HepG2 (cell line): ENCODE results near the gene SLC9A9. TPM values are rescaled to one million over a fixed set of nuclear protein-coding genes. Genes with fewer than 3 reads are reported as not detected.

ENCODE experiments used
- ATAC-seq: fragments of 200-7000 bp; cut with Tn5 transposase; 3 replicates; pipeline ENCODE4 v1.9.1; 2020; ENCODE audit warnings: mild to moderate bottlenecking, moderate library complexity
- BruUV-seq: library from RNA; stranded (reverse); fragments of 400-500 nt; replicated peaks from 2 replicates; lab custom pipeline; 2021; lab: Mats Ljungman, UMichigan
- CTCF ChIA-PET: fragments of 300-600 bp; formaldehyde crosslinking; extraction: SDS; loops from one replicate; lab custom pipeline; 2021; ENCODE audit warnings: low total read pairs, inconsistent platforms, low intra/inter-chr PET ratio; lab: Yijun Ruan, JAX
- POLR2A ChIA-PET: fragments of 350-600 bp; sonication (Branson Sonifier 250); formaldehyde crosslinking; loops from one replicate; lab custom pipeline; 2020; ENCODE audit warnings: antibody characterized with exemption, inconsistent platforms; lab: Yijun Ruan, JAX
- DNase-seq: peaks from one replicate; pipeline ENCODE4 v3.0.0-alpha.2; 2015; ENCODE audit warnings: low spot score
- FAIRE-seq: peaks from 3 replicates; lab custom pipeline; 2011; peaks lifted over from hg19 to GRCh38; lab: Jason Lieb, UNC
- H2AFZ ChIP-seq: one replicate; pipeline ENCODE4 v1.6.1; 2011; ENCODE audit warnings: low read length, inconsistent platforms
- H3K27ac ChIP-seq: fragments of 300-600 bp; 3 replicates; pipeline ENCODE4 v1.8.0; 2011; ENCODE audit warnings: mixed run types, mild to moderate bottlenecking, mixed read lengths, low read length, inconsistent platforms; ENCODE audit not compliant: insufficient read depth; ENCODE audit errors: extremely low read length
- H3K27me3 ChIP-seq, 2 experiments: fragments of 200-600 bp in 1 of 2; 2 replicates in 1 of 2; 3 replicates in 1 of 2; pipeline versions ENCODE4 v1.6.0 to v1.8.0; 2011; ENCODE audit warnings: low read length in 2 of 2, mild to moderate bottlenecking in 2 of 2, moderate library complexity in 2 of 2, inconsistent platforms in 1 of 2; ENCODE audit not compliant: insufficient read depth in 2 of 2, control insufficient read depth in 1 of 2
- H3K36me3 ChIP-seq, 2 experiments: fragments of 200-600 bp in 1 of 2; replicated peaks in 1 of 2; 2 replicates in 1 of 2; 3 replicates in 1 of 2; pipeline versions ENCODE4 v1.5.1 to v1.8.0; 2011; ENCODE audit warnings: low read length in 2 of 2, inconsistent platforms in 1 of 2; ENCODE audit not compliant: insufficient read depth in 2 of 2, control insufficient read depth in 1 of 2
- H3K4me1 ChIP-seq: 2 replicates; pipeline ENCODE4 v1.5.1; 2012; ENCODE audit warnings: low read length, inconsistent platforms; ENCODE audit not compliant: insufficient read depth
- H3K4me2 ChIP-seq: 2 replicates; pipeline ENCODE4 v1.6.0; 2011; ENCODE audit warnings: low read depth, low read length, inconsistent platforms
- H3K4me3 ChIP-seq, 3 experiments: fragments of 200-600 bp in 1 of 3; sonication (generic), shearing (Covaris generic) in 1 of 3; replicated peaks in 1 of 3; 2 replicates each; pipeline ENCODE4 v1.5.1; 2011 to 2016; ENCODE audit warnings: low read length in 3 of 3, inconsistent platforms in 2 of 3, low read depth in 2 of 3, mild to moderate bottlenecking in 2 of 3, control low read depth in 1 of 3, mixed read lengths in 1 of 3; ENCODE audit not compliant: insufficient read depth in 1 of 3
- H3K79me2 ChIP-seq: one replicate; pipeline ENCODE4 v1.6.1; 2011; ENCODE audit warnings: low read length, inconsistent platforms; ENCODE audit not compliant: insufficient read depth
- H3K9ac ChIP-seq: 2 replicates; pipeline ENCODE4 v1.6.0; 2011; ENCODE audit warnings: mild to moderate bottlenecking, low read depth, low read length, inconsistent platforms; ENCODE audit not compliant: insufficient read depth
- H3K9me3 ChIP-seq: 2 replicates; pipeline ENCODE4 v1.5.1; 2012; ENCODE audit warnings: mild to moderate bottlenecking, low read length
- H4K20me1 ChIP-seq: 2 replicates; pipeline ENCODE4 v1.6.0; 2011; ENCODE audit warnings: inconsistent platforms, mild to moderate bottlenecking, low read length, moderate library complexity; ENCODE audit not compliant: insufficient read depth
- DMTF1 ChIP-seq: sonication (generic); formaldehyde crosslinking; IDR thresholded peaks from 2 replicates; pipeline ENCODE4 v1.4.0; 2020; ENCODE audit warnings: mild to moderate bottlenecking, missing genetic modification reagents
- ESRRA ChIP-seq: sonication (generic); formaldehyde crosslinking; IDR thresholded peaks from 2 replicates; pipeline ENCODE4 v1.5.1; 2020; ENCODE audit warnings: mild to moderate bottlenecking, low read depth, missing genetic modification reagents
- HINFP ChIP-seq: sonication (generic); formaldehyde crosslinking; IDR thresholded peaks from 2 replicates; pipeline ENCODE4 v1.4.0; 2020; ENCODE audit warnings: low read depth, mild to moderate bottlenecking, missing genetic modification reagents
- HIVEP1 ChIP-seq: sonication (generic); formaldehyde crosslinking; IDR thresholded peaks from 2 replicates; pipeline ENCODE4 v1.4.0; 2020; ENCODE audit warnings: mild to moderate bottlenecking, missing genetic modification reagents
- REST ChIP-seq, 2 experiments: IDR thresholded peaks; 2 replicates each; pipeline ENCODE4 v1.6.1; 2011 to 2012; ENCODE audit warnings: low read length in 2 of 2, borderline replicate concordance in 1 of 2, low read depth in 1 of 2, mild to moderate bottlenecking in 1 of 2, moderate library complexity in 1 of 2
- YY1 ChIP-seq: IDR thresholded peaks from 2 replicates; pipeline ENCODE4 v1.6.1; 2011; ENCODE audit warnings: low read length, low read depth, moderate library complexity, mild to moderate bottlenecking; ENCODE audit not compliant: insufficient read depth, insufficient replicate concordance
- ZGPAT ChIP-seq: IDR thresholded peaks from 2 replicates; pipeline ENCODE4 v1.6.1; 2016; ENCODE audit warnings: mild to moderate bottlenecking
- ZNF546 ChIP-seq: sonication (generic); formaldehyde crosslinking; conservative IDR thresholded peaks from 2 replicates; pipeline ENCODE4 v1.8.1; 2023; ENCODE audit warnings: mild to moderate bottlenecking, missing genetic modification reagents
- WGBS: methylation state at CpG from one replicate; pipeline ENCODE4 v1.1.6; 2017; ENCODE audit warnings: low lambda C conversion rate; 5-methylcytosine and 5-hydroxymethylcytosine counted together
- in situ Hi-C: cut with HindIII; loops from 2 replicates; pipeline ENCODE4 v1.10.0; 2017; ENCODE audit warnings: low pct_unique_long_range_greater_than_20kb; ENCODE audit not compliant: extremely low pct_ligation_motif_present
- intact Hi-C: fragments of 100-400 bp; cut with micrococcal nuclease; formaldehyde crosslinking; loops from one replicate; pipeline ENCODE4 v1.10.0; 2022; ENCODE audit not compliant: unreplicated experiment
- polyA plus RNA-seq, 8 experiments: library from polyadenylated mRNA; depleted of rRNA in 3 of 8; stranded (reverse) in 7 of 8; unstranded in 1 of 8; fragments of >200 nt; fragmentation: Illumina TruSeq in 4 of 8; extraction: Trizol in 4 of 8; gene quantifications; 2 replicates each; pipeline versions ENCODE4 v1.2.1 to v1.2.3, GENCODE V29; 2011 to 2016; ENCODE audit warnings: low read depth in 4 of 8, missing spikeins in 1 of 8, mixed read lengths in 1 of 8; ENCODE audit not compliant: insufficient read depth in 1 of 8
- total RNA-seq, 5 experiments: library from RNA; depleted of rRNA; stranded (reverse); fragments of >200 nt; fragmentation: Illumina TruSeq; extraction: Trizol; gene quantifications; 2 replicates each; pipeline ENCODE4 v1.2.3, GENCODE V29; 2016; ENCODE audit warnings: low read depth in 1 of 5

SLC9A9 gene
- total and polyA plus RNA-seq, 2 of the 13 experiments (the other 11 are each of a cell fraction or from before 2014, with no cell fraction given) = not detected

- no peaks in the 10 kb centered on the region for H3K9me3 ChIP-seq
- in situ Hi-C loops = no loop called here
- no peaks in the 10 kb centered on the region for H3K36me3 ChIP-seq
- H3K79me2 ChIP-seq = no peaks in the 10 kb centered on the region
- TF ChIP-seq REST (IDR thresholded peaks at IDR 0.05; ENCODE audit: borderline replicate concordance in 1 of 2, low read depth in 1 of 2, low read length in 2 of 2) = peak in 1 of 2 experiments; percentile 60; a peak in 1 of 4 replicates
- TF ChIP-seq HIVEP1 = no peak
- no peak for DNase-seq
- ChIA-PET CTCF (no interaction called here), POLR2A (no interaction called here)
- H4K20me1 ChIP-seq = no peaks in the 10 kb centered on the region
- no peak overlapping the region for H3K4me2 ChIP-seq
- H3K4me3 ChIP-seq = no peak overlapping the region
- H3K27me3 ChIP-seq = no peaks in the 10 kb centered on the region
- no peak overlapping the region for H3K9ac ChIP-seq
- 2% methylated on average over 5 of the region's 5 CpGs for WGBS
- intact Hi-C loops = no loop called here
- no peak for ATAC-seq
- no peak overlapping the region for H3K27ac ChIP-seq
- H3K4me1 ChIP-seq = no peaks in the 10 kb centered on the region
- no TSS peak for BruUV-seq
- no peak overlapping the region for H2AFZ ChIP-seq
- FAIRE-seq = no peak
These were observed 161.6 kb downstream of the SLC9A9 start for GRCh38 chr3:143686638-143687197.

- DNase-seq (no peak), ATAC-seq (no peak), FAIRE-seq (no peak)
- H3K9me3 ChIP-seq = no peaks in the 10 kb centered on the region
- in situ Hi-C loops (no loop called here), intact Hi-C loops (no loop called here)
- no peaks in the 10 kb centered on the region for H3K36me3 ChIP-seq
- no peak overlapping the region for H3K27ac ChIP-seq
- no peaks in the 10 kb centered on the region for H3K27me3 ChIP-seq
- ChIA-PET CTCF (no interaction called here), POLR2A (no interaction called here)
- no peak overlapping the region for H3K4me2 ChIP-seq
- H2AFZ ChIP-seq = no peak overlapping the region
- H3K9ac ChIP-seq = no peak overlapping the region
- no peaks in the 10 kb centered on the region for H3K79me2 ChIP-seq
- 0% methylated on average over 1 of the region's 1 CpG for WGBS
- no peaks in the 10 kb centered on the region for H4K20me1 ChIP-seq
- no peaks in the 10 kb centered on the region for H3K4me1 ChIP-seq
- BruUV-seq = no TSS peak
- H3K4me3 ChIP-seq = no peak overlapping the region
- TF ChIP-seq ESRRA (CRISPR knock-in tag) (no peak), ZGPAT (CRISPR knock-in tag) (no peak), YY1 (no peak), DMTF1 (CRISPR knock-in tag) (no peak), ZNF546 (no peak), HINFP (CRISPR knock-in tag) (no peak)
These were observed 162.8 kb downstream of the SLC9A9 start for GRCh38 chr3:143685491-143685890.
